T47D (cell line): ENCODE measurements around the gene CABLES1.
"Not testable (repeated sequence)": the region's sequence is repeated elsewhere in the genome, so short reads cannot be mapped to it uniquely, and the experiment has no call there.

ENCODE experiments used
- DNase-seq, 2 experiments: peaks; one replicate each; pipeline versions ENCODE4 v3.0.0 to v3.0.0-alpha.2; 2011 to 2012; ENCODE audit warnings: low read depth in 1 of 2, low spot score in 1 of 2
- JUND ChIP-seq: IDR thresholded peaks from 2 replicates; pipeline ENCODE4 v1.6.1; 2012; ENCODE audit warnings: low read depth
- in situ Hi-C: cut with HindIII; loops from 2 replicates; pipeline ENCODE4 v1.10.0; 2016; ENCODE audit warnings: low sequenced_read_pairs, low pct_unique_long_range_greater_than_20kb

The CABLES1 gene

GRCh38 chr18:23276451-23276850 lies 141.2 kb downstream of the CABLES1 start:
- TF ChIP-seq JUND = no peak
- DNase-seq = no peak
- in situ Hi-C loops = no loop called here

DNA sequence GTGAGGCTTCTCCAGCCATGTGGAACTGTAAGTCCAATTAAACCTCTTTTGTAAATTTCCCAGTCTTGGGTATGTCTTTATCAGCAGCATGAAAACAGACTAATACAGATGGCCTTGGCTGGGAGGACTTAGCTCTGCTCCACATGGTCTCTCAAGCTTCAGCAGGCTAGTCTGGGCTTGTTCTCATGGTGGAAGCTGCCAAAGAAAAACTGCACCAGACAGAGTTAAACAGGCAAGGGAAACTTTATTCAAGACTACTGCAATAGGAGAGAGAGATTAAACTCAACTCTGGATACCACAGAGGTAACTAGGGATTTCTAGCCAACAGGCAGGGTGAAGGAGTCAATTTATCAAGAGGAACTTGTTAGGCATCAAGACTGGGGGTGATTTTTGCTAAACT lies 142.1 kb downstream of the CABLES1 start:
- TF ChIP-seq JUND = no peak
- in situ Hi-C loops = no loop called here
- DNase-seq = no peak

- no peak for TF ChIP-seq JUND
- in situ Hi-C loops = no loop called here
- DNase-seq = no peak
Measured at GRCh38 chr18:23279931-23280330, 144.6 kb downstream of the CABLES1 start.

- no peak for DNase-seq
- in situ Hi-C loops = no loop called here
- TF ChIP-seq JUND = no peak
Measured at GRCh38 chr18:23280844-23281243, 145.6 kb downstream of the CABLES1 start.

- no peak for TF ChIP-seq JUND
- peak; percentile 46 to 97 for DNase-seq
- in situ Hi-C loops = no loop called here
Measured at GRCh38 chr18:23281626-23282436, 146.5 kb downstream of the CABLES1 start.

DNA sequence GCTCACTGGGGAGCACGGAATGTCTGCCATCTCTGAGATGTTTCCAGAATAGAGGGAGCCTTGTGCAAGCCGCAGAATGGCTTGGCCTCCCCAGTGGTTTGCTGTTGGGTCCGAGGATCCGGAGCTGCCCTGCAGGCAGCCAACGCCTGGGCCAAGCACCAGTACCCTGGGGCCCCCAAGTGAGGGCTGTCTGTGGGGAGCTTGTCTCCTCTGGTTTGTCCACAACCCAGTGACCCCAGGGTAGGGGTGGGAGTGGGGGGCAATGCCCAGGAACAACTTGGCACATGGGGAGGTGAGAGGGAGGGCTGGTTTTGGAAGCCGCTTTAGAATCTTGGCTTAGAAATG lies 147.1 kb downstream of the CABLES1 start:
- no peak for DNase-seq
- in situ Hi-C loops = no loop called here
- TF ChIP-seq JUND = no peak

DNA sequence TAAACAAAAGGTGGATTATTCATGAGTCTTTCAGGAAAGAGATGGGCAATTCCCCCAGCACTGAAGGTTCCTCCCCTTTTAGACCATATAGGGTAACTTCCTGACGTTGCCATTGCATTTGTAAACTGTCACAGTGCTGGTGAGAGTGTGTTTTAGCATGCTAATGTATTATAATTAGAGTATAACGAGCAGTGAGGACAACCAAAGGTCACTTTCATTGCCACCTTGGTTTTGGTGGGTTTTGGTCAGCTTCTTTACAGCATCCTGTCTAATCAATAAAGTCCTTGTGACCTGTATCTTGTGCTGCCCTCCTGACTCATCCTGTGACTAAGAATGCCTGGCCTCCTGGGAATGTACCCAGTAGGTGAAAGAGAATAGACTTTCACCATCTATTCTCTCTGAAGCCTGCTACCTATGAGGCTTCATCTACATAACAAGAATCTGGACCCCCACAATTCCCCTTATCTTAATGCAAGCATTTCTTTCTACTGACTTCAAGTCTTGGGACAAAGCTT lies 148.7 kb downstream of the CABLES1 start:
- no peak for DNase-seq
- in situ Hi-C loops = no loop called here
- TF ChIP-seq JUND = no peak

- in situ Hi-C loops = no loop called here
- TF ChIP-seq JUND = no peak
- no peak for DNase-seq
Measured at GRCh38 chr18:23284629-23285028, 149.3 kb downstream of the CABLES1 start.

GRCh38 chr18:23285581-23285980 lies 150.3 kb downstream of the CABLES1 start:
- in situ Hi-C loops, DNase-seq: not testable (repeated sequence)

- in situ Hi-C loops = no loop called here
- DNase-seq = no peak
- TF ChIP-seq JUND = no peak
Measured at GRCh38 chr18:23291456-23292205, 156.3 kb downstream of the CABLES1 start.

DNA sequence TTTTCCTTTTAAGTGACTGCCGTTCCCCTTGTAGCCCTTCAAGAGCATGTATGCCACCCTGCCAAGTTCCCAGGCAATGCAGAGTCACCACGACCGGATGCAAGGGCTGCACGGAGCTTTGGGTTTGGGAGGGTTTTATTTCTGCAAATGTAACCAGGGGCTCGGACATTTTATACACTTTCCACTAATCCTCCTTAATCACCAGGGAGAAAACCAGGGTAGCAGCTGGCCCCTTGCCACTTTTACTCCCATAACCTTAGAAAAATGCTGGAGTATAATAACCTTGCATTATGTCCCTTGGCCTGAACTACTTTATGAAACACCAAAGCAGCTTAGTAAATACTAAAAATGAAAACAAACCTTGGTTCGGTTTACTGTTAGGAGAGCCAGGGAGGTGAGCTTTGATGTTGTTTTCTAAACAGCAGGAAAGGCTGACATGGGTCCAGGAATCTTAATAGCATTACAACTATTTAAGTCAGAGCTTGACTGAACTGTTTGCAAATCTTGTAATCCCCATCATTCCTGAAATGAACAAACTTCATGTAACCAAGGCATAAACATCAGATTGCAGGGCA lies 165.0 kb downstream of the CABLES1 start:
- no peak for TF ChIP-seq JUND
- no peak for DNase-seq
- in situ Hi-C loops = no loop called here

DNA sequence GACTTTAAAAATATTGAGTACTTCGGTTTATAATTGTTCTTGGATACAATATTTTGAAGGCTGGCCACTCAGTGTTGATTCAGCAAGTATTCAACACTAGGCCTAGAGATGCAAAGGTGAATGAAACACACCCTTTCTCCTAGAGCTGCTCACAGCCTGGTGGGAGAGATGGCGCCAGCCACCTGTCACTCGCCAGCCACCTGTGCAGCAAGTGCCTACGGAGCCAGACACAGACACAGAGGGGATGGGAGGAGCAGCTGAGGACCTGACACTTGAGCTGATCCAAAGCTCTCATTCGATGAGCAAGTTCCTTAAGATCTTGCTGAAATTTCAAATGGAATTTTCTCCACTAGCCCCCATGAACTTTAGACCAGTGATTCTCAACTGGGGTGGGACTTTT lies 166.7 kb downstream of the CABLES1 start:
- in situ Hi-C loops = no loop called here
- TF ChIP-seq JUND = no peak

DNA sequence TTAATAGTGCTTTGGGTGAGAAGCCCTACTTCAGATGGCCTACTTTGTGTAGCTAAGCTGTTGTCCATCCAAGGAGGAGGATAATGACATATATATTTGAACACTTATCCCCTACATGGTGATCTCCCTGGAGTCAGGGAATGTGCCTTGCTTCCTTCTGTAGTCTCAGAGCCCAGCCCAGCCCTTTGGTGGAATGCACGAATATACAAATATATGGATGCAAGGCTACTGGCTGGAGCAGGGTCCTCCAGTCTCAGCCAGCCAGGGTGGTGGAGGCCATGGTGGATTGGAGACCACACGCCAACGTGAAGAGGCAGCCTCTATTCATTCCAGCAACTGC lies 167.2 kb downstream of the CABLES1 start:
- in situ Hi-C loops = no loop called here
- no peak for TF ChIP-seq JUND
- DNase-seq = no peak

More for the DNA sequence above, 166.7 kb downstream of the CABLES1 start:
- DNase-seq = no peak
